ENCODE results near the gene PKP4.
"Not testable (repeated sequence)": the region's sequence is repeated elsewhere in the genome, so short reads cannot be mapped to it uniquely, and the experiment has no call there.

The PKP4 gene

DNA sequence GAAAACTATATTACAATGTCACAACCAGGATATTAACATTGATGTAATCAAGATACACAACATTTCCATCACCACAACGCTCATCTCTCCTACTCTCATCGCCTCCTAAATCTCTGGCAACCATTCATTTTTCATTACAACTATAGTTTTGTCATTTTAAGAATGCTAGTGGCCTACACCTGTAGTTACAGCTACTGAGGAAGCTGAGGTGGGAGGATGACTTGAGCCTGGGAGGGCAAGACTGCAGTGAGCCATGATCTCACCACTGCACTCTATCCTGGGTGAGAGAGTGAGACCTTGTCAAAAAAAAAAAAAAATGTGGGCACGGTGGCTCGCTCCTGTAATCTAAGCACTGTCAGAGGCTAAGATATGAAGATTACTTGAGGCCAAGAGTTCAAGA is 10.5 kb downstream of the PKP4 start:
- DNase-seq, result no peak

DNA sequence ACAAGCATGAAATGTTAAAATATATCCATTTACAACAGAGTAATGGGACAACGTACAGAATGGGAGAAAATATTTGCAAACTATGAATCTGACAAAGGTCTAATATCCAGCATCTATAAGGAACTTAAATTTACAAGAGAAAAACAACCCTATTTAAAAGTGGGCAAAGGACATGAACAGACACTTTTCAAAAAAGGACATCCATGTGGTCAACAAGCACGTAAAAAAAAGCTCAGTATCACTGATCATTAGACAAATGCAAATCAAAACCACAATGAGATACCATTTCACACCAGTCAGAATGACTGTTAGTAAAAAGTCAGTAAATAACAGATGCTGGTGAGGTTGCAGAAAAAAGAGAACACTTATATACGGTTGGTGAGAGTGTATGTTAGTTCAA is 16.1 kb downstream of the PKP4 start:
- not testable (repeated sequence) for DNase-seq

DNA sequence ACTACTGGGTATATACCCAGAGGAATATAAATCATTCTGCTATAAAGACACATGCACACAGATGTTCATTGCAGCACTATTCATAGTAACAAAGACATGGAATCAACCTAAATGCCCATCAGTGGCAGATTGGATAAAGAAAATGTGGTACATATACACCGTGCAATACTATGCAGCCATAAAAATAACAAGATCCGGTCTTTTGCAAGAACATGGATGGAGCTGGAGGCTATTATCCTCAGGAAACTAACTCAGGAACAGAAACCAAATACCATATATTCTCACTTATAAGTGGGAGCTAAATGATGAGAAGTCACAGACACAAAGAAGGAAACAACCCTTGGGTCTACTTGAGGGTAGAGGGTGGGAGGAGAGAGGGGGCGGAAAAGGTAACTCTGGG is 16.5 kb downstream of the PKP4 start:
- not testable (repeated sequence) for DNase-seq

DNA sequence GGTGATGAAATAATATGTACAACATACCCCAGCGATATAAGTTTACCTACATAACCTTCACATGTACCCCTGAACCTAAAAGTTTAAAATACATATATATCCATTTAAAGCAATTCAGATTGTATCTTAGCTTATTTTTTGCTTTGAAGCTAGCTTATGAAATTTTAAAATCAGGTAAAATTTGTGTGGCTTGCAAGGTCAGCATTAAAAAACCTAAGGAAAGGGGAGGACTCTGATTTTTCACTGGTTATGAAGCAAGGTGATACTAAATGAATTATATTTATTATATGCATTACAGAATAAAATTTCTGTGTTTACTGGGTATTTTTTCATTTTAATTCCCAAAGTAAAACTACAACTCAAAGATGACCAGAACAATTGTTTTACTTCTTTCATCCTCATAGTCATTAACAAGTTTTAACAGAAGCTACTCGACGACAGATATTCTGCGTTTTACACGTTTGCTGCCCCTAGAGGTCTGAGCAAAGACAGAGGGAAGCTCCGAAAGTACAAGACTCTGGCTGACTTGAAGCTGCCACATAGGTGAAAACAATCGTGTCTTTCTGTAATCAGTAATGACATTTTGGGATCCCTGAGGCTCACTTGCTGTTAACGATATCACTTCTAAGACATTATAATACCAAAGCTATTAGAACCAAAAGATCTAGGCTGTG is 17.1 kb downstream of the PKP4 start:
- no peak for DNase-seq

DNA sequence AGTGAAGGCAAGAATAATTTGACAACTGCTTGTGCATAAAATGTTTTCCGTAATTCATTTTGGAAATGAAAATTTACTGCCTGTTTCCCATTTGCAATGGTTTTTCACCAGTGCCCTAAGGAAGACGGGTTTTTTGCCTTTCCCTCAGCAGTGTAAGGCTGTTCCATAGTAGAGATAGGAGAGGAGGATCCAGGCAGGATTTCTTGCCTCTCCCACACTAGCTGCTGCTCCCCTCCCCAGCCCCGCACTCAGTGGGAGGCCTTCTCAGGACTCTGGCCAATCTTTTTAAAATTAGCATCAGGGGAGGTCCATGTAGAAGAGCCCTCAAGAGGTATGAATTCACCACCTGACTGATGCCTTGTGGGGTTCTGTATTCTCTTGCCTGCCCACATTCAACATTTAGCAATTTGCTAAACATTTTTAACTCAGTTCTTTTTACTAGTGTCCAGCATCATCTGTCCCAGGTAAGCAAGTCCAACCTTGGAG is 17.8 kb downstream of the PKP4 start:
- not testable (repeated sequence) for DNase-seq

DNA sequence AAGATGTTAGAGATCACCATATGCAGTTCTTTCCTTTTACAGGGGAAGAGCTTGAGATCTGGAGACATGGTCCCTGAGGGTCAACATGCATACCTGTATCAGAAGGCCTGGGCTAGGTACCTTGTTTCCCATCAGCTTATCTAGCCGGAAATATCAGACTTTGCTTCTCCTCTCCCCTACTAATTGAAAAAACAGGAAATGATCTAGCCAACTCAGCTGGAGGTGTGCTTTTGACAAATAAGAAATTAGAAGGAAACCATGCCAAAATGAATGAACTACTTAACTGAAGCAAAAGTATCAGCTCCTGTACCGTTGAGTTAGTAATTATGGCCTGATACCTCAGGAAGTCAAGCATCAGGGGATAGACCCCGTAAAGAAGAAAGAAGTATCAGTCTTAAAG is 20.4 kb downstream of the PKP4 start:
- no peak for DNase-seq

DNA sequence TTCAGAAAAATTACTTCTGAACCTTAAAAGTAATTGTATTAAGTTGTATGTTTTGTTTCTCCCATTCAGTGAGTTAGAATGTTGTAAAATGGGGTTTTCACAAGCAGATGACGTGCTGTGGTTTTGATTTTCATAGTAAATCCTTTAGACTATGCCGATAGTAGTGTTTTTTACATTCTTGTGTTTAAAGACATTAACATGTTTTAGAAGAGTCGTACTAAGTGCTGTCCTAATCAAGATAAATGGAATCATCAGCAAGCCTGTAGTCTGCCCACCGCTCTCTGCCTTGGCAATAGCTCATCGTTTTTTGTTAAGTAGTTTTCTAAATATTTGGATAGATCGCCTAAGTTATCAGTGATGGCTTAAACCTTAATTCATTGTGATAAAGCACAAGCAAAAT is 21.5 kb downstream of the PKP4 start:
- DNase-seq, result no peak

DNA sequence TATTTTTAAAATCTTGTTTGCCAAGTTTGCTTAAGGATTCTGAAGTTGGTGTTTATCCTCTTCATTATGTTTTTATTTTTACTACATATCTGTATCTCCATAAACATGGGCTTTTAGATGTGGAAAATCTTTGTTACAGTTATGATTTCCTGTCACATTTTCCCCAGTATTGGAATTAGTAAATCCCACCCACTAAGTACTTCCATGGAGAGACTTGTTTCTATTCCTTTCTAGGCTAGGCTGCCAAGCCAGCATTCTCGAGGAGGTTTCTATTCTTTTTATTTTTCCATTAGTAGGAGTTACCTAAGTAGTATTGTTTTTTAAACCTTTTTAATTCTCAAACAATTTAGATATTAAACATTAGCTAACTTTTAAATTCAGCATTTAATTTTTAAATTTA is 22.1 kb downstream of the PKP4 start:
- DNase-seq, result no peak

DNA sequence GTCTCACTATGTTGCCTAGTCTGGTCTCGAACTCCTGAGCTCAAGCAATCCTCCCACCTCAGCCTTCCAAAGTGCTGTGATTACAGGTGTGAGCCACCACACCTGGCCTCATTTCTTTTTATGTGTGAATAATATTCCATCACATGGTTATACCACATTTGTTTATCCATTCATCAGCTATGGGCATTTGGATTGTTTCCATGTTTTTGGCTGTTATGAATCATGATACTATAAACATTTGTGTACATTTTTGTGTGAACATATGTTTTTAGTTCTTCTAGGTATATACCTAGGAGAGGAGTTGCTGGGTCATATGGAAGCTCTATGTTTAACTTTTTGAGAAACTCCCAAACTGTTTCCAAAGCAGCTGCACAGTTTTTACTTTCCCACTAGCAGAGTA is 24.4 kb downstream of the PKP4 start:
- DNase-seq, result no peak

DNA sequence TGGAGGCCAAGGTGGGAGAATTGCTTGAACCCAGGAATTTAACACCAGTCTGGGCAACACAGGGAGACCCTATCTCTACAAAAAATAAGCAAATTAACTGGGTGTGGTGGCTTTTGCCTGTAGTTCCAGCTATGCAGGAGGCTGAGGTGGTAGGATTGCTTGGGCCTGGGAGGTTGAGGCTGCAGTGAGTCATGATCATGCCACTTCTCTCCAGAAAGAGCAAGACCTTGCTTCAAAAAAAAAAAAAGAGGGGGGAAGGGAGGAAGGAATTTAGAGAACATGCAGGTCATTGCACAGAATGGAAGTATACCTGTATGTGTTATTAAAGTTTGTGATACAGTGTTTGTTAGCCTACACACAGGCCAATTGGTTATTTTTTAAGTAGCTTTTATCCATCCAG is 25.8 kb downstream of the PKP4 start:
- DNase-seq, result no peak

DNA sequence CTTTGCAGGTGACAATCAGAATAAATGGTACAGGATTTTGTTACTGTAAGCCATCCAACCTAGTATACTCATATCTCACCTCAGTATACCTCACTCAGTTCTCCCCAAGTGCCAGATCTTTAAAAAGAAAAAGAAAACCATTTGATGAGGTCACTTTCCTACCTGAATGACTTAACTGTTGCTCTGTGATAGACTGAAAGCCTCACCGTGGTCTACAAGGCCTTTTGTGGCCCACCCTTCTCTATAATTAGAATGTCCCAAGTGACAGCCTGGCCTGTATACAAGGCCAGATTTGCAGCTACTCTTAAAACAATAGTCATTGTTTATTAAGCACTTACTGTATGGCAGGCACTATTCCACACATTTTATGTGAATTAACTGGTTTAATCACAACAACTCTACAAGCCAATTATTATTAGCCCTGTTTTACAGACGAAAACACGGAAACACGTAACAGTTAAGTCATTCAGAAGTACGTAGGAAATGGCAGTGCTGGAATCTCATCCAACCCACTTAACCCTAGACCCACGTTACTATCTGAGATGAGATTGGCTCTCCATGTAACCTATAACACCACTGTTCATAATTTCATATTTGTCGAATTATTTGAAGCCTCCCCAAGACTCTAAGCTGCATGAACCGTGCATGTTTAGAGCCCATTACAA is 28.3 kb downstream of the PKP4 start:
- DNase-seq, result no peak

DNA sequence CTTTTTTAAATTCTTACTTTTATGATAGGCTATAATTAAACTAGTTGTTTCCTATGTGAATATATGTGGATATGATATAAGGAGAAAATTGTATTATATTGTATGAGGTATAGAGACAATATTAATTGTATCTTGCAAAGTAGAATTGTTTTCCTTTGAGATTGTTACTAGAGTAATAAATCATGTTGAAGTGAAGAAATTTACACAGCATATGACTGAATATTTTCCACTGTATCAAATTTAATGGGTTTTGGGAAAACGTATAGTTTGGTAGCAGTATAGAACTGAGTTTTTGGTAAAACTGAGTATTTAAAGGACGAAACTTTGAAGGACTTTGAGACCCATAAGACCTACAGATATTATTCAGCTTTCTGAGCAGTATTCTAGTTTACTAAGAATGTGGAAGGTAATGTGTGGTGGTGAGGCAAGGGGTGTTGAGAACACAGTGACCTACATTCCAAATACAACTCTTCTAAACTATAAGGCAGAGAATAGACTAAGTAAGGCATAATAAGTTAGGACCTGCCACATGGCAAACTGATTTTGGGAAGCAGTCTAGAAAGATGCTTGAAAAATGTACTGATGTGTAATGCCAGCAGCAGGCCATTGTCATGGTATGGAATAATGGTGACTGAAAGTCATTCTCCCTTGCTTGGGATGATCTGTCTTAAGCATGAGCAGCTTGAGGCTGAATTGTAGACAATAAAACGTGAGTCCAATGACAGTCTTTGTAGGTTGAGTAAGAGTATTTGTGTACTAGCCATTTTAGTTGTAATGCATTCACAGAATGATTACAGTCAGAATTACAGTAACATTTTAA is 29.6 kb downstream of the PKP4 start:
- no peak for DNase-seq

DNA sequence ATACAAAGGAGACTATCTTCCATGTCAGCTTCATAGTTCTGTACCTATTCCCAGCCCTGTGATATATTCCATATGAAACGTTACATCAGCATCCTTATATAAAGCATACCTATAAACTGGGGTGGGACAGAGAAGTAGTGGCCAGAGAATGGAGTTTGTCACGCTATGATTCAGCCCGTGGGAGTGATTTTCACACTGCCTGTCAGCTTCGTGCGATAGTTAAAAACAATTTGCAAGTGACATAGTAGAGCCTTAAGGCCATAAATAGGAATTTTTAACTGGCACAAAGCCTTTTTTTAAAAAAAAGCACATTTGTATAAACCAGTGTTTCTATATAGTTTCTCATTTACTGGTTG is 30.2 kb downstream of the PKP4 start:
- DNase-seq, result no peak

DNA sequence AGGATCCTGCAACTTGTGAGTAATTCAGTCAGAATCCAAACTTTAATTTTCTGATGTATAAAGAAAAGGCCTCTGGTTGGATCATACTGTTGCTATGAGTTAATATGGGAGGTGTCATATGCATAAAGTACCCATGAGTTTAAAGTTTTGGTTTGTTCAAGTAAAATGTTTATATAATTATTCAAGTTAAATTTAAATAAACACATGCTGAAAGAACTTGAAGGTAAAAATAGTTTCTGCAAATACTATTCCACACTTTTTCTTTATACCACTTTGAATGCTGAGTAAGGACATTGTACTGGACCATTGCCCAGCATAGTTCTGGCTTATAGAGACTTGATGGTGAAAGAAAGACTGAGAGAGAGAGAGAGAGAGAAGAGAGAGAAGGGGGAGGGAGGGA is 30.7 kb downstream of the PKP4 start:
- DNase-seq, result no peak

DNA sequence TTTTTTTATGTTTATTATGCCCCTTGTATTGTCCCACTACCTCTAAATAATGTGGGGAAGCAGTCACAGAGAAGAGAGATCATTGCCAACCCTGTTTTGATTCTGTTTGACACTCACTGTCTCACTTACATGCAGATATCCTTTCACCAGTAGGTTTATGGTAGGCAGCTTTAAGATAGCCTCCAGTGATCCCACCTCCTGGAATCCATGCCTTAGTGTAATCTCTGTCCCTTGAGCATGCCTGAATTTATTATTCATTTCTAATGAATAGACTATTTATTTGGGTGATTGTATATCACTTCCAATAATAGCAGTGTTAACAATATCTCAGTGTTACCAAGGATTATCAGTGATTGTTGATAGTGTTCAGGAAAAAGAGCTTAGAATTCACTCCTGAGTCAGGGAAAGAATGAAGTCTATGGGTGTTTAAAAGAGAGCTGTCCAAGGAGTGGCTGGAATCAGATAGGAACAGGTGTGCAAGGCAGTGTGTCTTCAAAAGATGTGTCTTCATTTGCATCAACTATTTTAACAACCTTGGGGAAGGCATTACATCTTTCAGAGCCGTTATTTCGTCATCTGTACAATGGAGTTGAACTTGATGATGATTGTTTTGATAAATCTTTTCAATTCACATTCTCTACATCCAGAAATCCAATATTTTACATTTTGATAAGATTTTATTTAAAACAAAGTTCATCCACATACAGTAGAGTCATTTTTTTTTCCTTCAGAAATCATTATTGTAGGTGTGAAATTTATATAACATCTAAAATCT is 31.9 kb downstream of the PKP4 start:
- DNase-seq, result no peak

DNA sequence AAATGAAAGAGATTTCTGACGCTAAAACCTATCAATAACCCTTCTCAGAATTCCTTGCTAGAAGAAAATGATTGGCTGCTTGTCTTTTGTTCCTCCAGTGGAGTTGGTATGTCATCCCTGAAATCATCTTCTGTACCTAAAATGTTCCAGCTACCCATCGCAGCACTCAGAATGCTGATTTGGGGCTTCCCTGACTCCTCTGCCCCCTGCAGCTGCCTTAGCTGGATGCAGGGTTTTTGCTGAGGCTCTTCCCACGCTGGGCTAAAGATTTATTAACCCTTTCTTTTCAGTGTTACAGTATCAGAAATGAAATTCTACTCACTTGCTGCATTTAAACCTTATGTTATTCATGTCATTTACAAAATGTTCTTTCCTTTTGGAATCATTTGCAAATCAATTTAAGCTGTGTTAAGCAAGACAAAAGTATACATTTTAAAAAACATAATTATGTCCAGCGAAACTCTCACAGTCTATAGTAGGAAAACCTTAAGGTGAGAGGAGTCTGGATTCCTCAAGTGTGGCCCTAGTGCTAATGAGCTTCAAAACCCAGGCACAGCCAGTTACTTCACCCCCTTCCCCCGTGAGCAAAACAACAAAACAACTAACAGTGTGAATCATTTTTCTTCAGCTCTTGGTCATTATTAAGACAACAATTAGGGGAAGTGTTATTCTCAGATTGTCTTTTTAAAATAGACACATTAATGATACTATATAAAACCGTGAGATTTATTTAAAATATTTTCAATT is 32.8 kb downstream of the PKP4 start:
- no peak for DNase-seq

DNA sequence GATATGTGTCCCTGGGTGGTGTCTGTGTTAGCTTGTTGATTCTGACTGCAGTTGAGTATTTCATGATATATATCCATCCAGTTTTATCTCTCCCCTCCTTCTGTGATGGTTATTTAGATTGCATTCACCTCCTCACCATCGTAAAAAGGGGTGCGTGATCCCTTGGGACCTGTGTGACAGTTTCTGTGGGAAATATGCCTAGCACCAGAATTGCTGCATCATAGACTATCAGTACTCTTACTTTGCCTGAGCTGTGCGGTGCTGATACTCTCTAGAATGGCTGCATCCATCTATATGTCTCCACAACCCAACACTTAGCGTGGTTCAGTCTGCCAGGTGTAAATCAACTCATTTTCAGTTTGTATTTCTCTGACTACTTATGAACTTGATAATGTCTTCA is 34.3 kb downstream of the PKP4 start:
- no peak for DNase-seq

DNA sequence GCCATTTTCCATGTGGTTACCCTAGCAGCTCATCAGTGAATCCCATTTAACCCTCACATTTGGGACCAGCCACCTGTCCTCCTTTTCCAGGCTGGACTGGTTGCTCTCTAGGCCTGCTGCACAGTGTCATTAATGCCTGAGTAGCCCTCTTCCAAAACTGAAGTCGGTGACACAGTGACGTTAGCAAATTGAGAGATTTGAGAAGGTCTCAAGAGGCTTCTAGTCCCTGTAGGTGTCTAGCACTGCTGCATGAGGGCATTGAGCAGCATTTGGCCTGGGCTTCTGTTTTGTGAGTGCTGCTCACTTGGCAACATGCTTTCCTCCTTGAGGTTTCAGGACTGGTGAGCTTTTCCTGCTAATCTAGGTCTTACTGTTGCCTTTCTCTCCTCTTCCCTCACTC is 36.7 kb downstream of the PKP4 start:
- no peak for DNase-seq

DNA sequence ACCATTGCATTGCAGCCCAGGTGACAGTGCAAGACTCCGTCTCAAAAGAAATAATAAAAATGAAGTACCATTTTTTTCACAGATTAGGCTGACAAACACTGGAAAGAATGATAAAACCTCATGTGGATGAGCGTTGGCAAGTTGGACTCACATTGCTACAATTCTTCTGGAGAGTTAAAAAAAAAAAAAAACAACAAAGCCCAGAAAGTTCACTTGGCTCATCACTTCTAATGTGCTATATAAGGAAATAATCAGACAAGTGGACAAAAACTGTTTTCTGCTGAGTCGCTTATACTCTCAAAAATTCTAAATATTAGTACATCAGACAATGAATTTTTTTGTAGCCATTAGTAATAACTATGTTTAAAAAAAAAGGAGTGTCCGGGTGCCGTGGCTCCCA is 38.4 kb downstream of the PKP4 start:
- no peak for DNase-seq

DNA sequence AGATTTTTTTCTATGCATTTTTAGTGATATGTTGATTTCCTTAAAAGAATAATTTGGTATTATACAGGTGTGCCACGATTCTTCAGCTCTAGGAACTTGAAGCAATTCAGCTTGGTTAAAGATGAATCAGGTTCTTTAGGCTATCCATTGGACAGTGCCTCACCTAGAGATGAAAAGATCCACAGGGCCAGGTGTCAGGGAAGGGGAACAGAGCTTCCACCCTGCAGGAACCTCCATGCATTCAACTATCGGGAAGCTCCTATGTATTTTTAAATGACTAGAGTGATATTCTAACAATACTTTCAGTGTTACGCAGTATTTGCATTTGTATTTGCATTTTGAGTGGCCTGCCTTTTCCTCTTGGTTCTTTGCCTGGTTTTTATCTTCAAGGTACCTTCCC is 40.2 kb downstream of the PKP4 start:
- DNase-seq, result no peak

DNA sequence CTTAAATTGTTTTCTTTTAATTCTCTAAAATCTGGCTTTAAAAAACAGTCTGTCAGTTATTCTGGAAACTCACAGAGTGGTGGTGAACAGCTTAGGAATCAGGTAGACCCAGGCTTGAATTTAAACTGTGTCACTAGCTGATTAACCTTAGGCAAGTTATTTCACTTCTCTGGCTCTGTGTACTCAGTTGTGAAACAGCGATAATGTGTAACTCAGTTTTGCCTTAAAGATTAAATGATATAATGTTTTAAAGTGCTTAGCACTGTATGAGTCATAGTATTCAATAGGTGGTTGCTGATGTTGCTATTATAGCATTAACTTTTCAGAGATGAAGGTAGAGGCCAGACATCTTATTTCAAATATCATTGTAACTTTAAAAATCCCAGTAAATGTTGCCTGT is 40.7 kb downstream of the PKP4 start:
- DNase-seq, result no peak

DNA sequence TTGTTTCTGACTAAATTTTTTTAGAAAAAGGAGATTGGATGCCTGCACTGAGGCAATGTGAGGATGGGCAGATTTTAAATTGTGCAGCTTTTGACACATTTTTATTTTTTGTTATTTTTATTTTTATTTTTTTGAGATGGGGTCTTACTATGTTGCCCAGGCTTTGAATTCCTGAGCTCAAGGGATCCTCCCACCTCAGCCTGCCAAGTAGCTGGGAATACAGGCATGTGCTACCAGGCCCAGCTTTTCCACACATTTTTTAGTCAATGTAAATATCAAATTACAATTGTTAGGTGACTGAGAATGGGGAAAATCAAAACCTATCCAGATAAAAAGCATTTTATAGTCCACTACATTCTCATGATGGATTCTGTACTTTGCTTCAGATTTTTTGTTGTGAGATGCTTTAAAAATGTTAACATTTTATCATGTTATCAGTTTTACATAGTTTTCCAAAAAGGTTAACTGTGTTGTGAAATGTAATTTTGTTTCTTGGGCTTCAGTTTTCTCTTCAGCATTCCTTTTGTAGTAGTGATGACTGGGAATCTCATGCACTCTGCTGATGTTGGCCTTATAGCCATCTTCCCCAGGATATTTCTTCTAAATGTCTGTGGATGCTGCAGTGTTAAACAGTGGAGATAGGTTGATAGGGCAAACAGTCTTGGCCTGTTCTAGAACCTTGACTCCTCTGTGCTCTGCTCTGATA is 41.4 kb downstream of the PKP4 start:
- no peak for DNase-seq
